CD14-positive monocyte (primary cell): ENCODE results near the gene CPS1. TPM values are rescaled to one million over a fixed set of nuclear protein-coding genes. Genes with fewer than 3 reads are reported as not detected.

ENCODE experiments used
- DNase-seq, 3 donors: peaks; one replicate each; pipeline ENCODE4 v3.0.0-alpha.2; 2011 to 2022
- H2AFZ ChIP-seq: 2 replicates; pipeline ENCODE4 v1.6.0; 2012; ENCODE audit warnings: mild to moderate bottlenecking, low read depth, low read length, inconsistent platforms; ENCODE audit not compliant: insufficient read depth, poor library complexity, severe bottlenecking
- H3K27ac ChIP-seq, 2 donors: 1 replicate in 1 of 2; 2 replicates in 1 of 2; pipeline ENCODE4 v1.5.1; 2012 to 2013; ENCODE audit warnings: low read length in 2 of 2, control low read depth in 1 of 2, inconsistent platforms in 1 of 2, low read depth in 1 of 2, mild to moderate bottlenecking in 1 of 2
- H3K27me3 ChIP-seq, 2 donors: one replicate each; pipeline versions ENCODE4 v1.6.0 to v1.6.1; 2011 to 2013; ENCODE audit warnings: low read length in 2 of 2; ENCODE audit not compliant: control insufficient read depth in 2 of 2, insufficient read depth in 2 of 2
- H3K36me3 ChIP-seq, 2 donors: replicated peaks in 1 of 2; 1 replicate in 1 of 2; 2 replicates in 1 of 2; pipeline versions ENCODE4 v1.5.1 to v1.6.1; 2012 to 2013; ENCODE audit warnings: low read length in 2 of 2, control low read depth in 1 of 2, inconsistent platforms in 1 of 2, mild to moderate bottlenecking in 1 of 2; ENCODE audit not compliant: insufficient read depth in 2 of 2, control insufficient read depth in 1 of 2
- H3K4me1 ChIP-seq, 2 donors: 1 replicate in 1 of 2; 2 replicates in 1 of 2; pipeline versions ENCODE4 v1.5.1 to v1.6.1; 2012 to 2013; ENCODE audit warnings: low read length in 2 of 2, control low read depth in 1 of 2, inconsistent platforms in 1 of 2, mild to moderate bottlenecking in 1 of 2, moderate library complexity in 1 of 2; ENCODE audit not compliant: insufficient read depth in 2 of 2, control insufficient read depth in 1 of 2
- H3K4me2 ChIP-seq: replicated peaks from 2 replicates; pipeline ENCODE3; 2012; ENCODE audit warnings: low read length, moderate library complexity, mild to moderate bottlenecking; ENCODE audit not compliant: poor library complexity, severe bottlenecking; ENCODE audit errors: extremely low read depth
- H3K4me3 ChIP-seq, 3 experiments: fragments of 200-600 bp in 1 of 3; sonication (generic) in 1 of 3; replicated peaks in 1 of 3; 1 replicate in 2 of 3; 2 replicates in 1 of 3; pipeline ENCODE4 v1.5.1; 2011 to 2013; ENCODE audit warnings: low read length in 3 of 3, mild to moderate bottlenecking in 3 of 3, control low read depth in 2 of 3, low read depth in 2 of 3, inconsistent platforms in 1 of 3, moderate library complexity in 1 of 3
- H3K79me2 ChIP-seq: 2 replicates; pipeline ENCODE4 v1.6.0; 2012; ENCODE audit warnings: mild to moderate bottlenecking, control low read depth, inconsistent platforms, low read length, moderate library complexity; ENCODE audit not compliant: insufficient read depth
- H3K9ac ChIP-seq: 2 replicates; pipeline ENCODE4 v1.6.0; 2017; ENCODE audit warnings: low read length, mild to moderate bottlenecking; ENCODE audit not compliant: insufficient read depth, poor library complexity, severe bottlenecking
- H3K9me3 ChIP-seq, 2 donors: replicated peaks in 1 of 2; 1 replicate in 1 of 2; 2 replicates in 1 of 2; pipeline versions ENCODE4 v1.5.1 to v1.6.1; 2012 to 2013; ENCODE audit warnings: low read length in 2 of 2, control low read depth in 1 of 2; ENCODE audit not compliant: control insufficient read depth in 1 of 2, insufficient read depth in 1 of 2
- H4K20me1 ChIP-seq: 2 replicates; pipeline ENCODE4 v1.6.0; 2012; ENCODE audit warnings: mild to moderate bottlenecking, low read length, control low read depth, moderate library complexity; ENCODE audit not compliant: insufficient read depth
- H3K27ac Mint-ChIP-seq, 7 donors: one replicate each; pipeline ENCODE4 v1.8.0; 2020; ENCODE audit warnings: mild to moderate bottlenecking in 7 of 7, mixed read lengths in 7 of 7, moderate library complexity in 6 of 7, inconsistent platforms in 2 of 7
- H3K27me3 Mint-ChIP-seq, 3 donors: one replicate each; pipeline ENCODE4 v1.8.0; 2021 to 2022; ENCODE audit warnings: low read depth in 3 of 3, mild to moderate bottlenecking in 3 of 3, mixed read lengths in 3 of 3, moderate library complexity in 3 of 3, inconsistent platforms in 1 of 3
- H3K36me3 Mint-ChIP-seq, 2 donors: one replicate each; pipeline ENCODE4 v1.8.0; 2020; ENCODE audit warnings: mixed read lengths in 2 of 2, inconsistent platforms in 1 of 2, mild to moderate bottlenecking in 1 of 2
- H3K4me1 Mint-ChIP-seq: one replicate; pipeline ENCODE4 v1.8.0; 2020; ENCODE audit warnings: mild to moderate bottlenecking, mixed read lengths
- H3K4me3 Mint-ChIP-seq, 2 donors: one replicate each; pipeline ENCODE4 v1.8.0; 2020; ENCODE audit warnings: mild to moderate bottlenecking in 2 of 2, mixed read lengths in 2 of 2, moderate library complexity in 1 of 2
- H3K9me3 Mint-ChIP-seq, 7 donors: one replicate each; pipeline ENCODE4 v1.8.0; 2020 to 2022; ENCODE audit warnings: mixed read lengths in 7 of 7, mild to moderate bottlenecking in 6 of 7, moderate library complexity in 6 of 7, inconsistent platforms in 2 of 7
- WGBS: methylation state at CpG from one replicate; pipeline ENCODE4 v1.1.5; 2013; ENCODE audit warnings: missing lambda C conversion rate; ENCODE audit not compliant: insufficient coverage; 5-methylcytosine and 5-hydroxymethylcytosine counted together
- intact Hi-C, 2 donors: fragments of 100-400 bp; cut with micrococcal nuclease; formaldehyde crosslinking; loops; one replicate each; pipeline versions ENCODE4 v1.15.0 to v1.15.1; 2023
- polyA plus RNA-seq, 3 donors: library from polyadenylated mRNA; depleted of rRNA in 1 of 3; unstranded in 2 of 3; stranded (reverse) in 1 of 3; fragments of 300-500 nt in 2 of 3; fragments of >200 nt in 1 of 3; fragmentation: Illumina TruSeq in 2 of 3; gene quantifications; 1 replicate in 2 of 3; 2 replicates in 1 of 3; pipeline ENCODE4 v1.2.3, GENCODE V29; 2012 to 2021
- TF ChIP-seq, protein P1 (sequence below): fragments of 200-600 bp; IDR thresholded peaks from one replicate; pipeline ENCODE4 v1.8.0; 2022; ENCODE audit warnings: antibody characterized with exemption, mild to moderate bottlenecking

CPS1 gene
- polyA plus RNA-seq, 3 donors, result not detected

DNA sequence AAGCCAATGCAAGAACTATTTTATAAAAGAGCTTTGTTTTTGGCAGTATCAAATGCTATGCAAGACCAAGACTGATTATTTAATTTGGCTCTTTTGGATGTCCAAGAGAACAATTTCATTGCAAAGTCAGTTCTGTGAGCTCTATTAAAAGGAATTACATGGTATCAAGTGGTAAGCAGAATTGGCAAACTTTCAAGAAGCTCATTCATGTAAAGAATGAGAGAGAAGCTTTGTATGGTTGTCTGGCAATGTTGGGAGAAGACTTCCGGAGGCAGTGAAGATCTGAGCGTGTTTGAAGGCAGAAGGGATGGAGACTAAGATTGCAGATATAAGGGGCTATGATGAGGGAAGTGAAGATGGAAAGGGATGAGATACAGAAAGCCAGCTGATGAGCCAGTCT lies 49.6 kb downstream of the CPS1 start:
- TF ChIP-seq, protein P1, sequence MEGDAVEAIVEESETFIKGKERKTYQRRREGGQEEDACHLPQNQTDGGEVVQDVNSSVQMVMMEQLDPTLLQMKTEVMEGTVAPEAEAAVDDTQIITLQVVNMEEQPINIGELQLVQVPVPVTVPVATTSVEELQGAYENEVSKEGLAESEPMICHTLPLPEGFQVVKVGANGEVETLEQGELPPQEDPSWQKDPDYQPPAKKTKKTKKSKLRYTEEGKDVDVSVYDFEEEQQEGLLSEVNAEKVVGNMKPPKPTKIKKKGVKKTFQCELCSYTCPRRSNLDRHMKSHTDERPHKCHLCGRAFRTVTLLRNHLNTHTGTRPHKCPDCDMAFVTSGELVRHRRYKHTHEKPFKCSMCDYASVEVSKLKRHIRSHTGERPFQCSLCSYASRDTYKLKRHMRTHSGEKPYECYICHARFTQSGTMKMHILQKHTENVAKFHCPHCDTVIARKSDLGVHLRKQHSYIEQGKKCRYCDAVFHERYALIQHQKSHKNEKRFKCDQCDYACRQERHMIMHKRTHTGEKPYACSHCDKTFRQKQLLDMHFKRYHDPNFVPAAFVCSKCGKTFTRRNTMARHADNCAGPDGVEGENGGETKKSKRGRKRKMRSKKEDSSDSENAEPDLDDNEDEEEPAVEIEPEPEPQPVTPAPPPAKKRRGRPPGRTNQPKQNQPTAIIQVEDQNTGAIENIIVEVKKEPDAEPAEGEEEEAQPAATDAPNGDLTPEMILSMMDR, result no peak
- Histone ChIP-seq H3K79me2 (no peaks in the 10 kb centered on the region), H3K4me1 (no peaks in the 10 kb centered on the region), H4K20me1 (no peaks in the 10 kb centered on the region), H3K9ac (no peak overlapping the region), H3K4me2 (no peak overlapping the region), H3K9me3 (no peaks in the 10 kb centered on the region), H3K27ac (no peak overlapping the region), H3K36me3 (no peaks in the 10 kb centered on the region), H2AFZ (no peak overlapping the region), H3K4me3 (no peak overlapping the region), H3K27me3 (no peaks in the 10 kb centered on the region)
- 96% methylated on average over 2 of the region's 2 CpGs for WGBS
- no peaks in the 10 kb centered on the region for H3K36me3 Mint-ChIP-seq
- H3K27me3 Mint-ChIP-seq, result peaks cover 0 to 3% (median 0%) of the 10 kb centered on the region in 3 donors
- H3K27ac Mint-ChIP-seq, result no peak overlapping the region
- H3K9me3 Mint-ChIP-seq, result no peaks in the 10 kb centered on the region
- no peaks in the 10 kb centered on the region for H3K4me1 Mint-ChIP-seq
- intact Hi-C loops, result no loop called here
- no peak overlapping the region for H3K4me3 Mint-ChIP-seq
- no peak for DNase-seq

DNA sequence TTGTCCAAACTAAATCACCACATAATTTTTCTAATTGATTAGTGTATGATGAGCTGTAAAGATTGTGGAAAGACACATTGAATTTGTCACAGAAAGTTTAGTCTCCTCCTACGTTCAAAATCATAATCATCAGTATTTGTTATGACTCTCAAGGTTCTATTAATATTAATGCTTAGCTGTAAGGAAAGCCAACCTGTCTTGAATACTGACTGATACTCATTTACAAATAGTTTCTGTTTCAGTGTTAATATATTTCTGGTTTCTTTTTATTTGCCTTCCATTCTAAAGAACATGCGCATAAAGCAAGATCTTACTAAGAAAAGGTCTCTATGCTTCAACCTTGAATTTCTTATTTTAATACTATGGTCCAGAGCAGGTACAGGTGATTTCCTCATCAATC lies 55.1 kb downstream of the CPS1 start:
- no peaks in the 10 kb centered on the region for H3K27me3 Mint-ChIP-seq
- no peaks in the 10 kb centered on the region for H3K9me3 Mint-ChIP-seq
- no CpG with 5 or more reads among the region's 2 CpGs for WGBS
- TF ChIP-seq, protein P1, result no peak
- H3K4me3 Mint-ChIP-seq, result no peak overlapping the region
- H3K27me3 ChIP-seq, result no peaks in the 10 kb centered on the region
- H3K9ac ChIP-seq, result no peak overlapping the region
- H3K9me3 ChIP-seq, result no peaks in the 10 kb centered on the region
- no peaks in the 10 kb centered on the region for H3K4me1 Mint-ChIP-seq
- H3K4me2 ChIP-seq, result no peak overlapping the region
- no peak overlapping the region for H3K4me3 ChIP-seq
- no peak overlapping the region for H2AFZ ChIP-seq
- no peaks in the 10 kb centered on the region for H3K36me3 Mint-ChIP-seq
- H4K20me1 ChIP-seq, result no peaks in the 10 kb centered on the region
- no peak for DNase-seq
- no peaks in the 10 kb centered on the region for H3K4me1 ChIP-seq
- no peak overlapping the region for H3K27ac Mint-ChIP-seq
- H3K79me2 ChIP-seq, result no peaks in the 10 kb centered on the region
- intact Hi-C loops, result no loop called here
- H3K27ac ChIP-seq, result no peak overlapping the region
- no peaks in the 10 kb centered on the region for H3K36me3 ChIP-seq
